Measurements from ENCODE around the gene TYW1B.
A peak's percentile ranks its signal among the peaks of the same experiment; 100 is the strongest.
"Not testable (repeated sequence)": the region's sequence is repeated elsewhere in the genome, so short reads cannot be mapped to it uniquely, and the experiment has no call there.

Gene TYW1B

GRCh38 chr7:72753781-72754180 is 74.2 kb downstream of the TYW1B start:
- DNase-seq = no peak

DNA sequence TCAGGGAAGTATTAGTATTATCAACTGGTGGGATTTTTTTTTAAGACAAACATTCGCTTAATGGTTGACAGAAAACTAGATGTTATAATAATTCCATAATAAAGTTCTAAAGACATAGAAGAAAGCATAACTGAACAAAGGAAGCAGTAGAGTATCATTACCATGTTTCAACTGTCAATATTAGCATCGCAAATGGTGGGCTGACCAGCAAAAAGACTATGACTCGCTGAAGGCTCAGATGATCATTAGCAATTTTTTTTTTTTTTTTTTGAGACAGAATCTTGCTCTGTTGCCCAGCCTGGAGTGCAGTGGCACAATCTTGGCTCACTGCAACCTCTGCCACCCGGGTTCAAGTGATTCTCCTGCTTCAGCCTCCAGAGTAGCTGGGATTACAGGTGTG is 74.8 kb downstream of the TYW1B start:
- DNase-seq = not testable (repeated sequence)

- no peak for DNase-seq
Measured at GRCh38 chr7:72751978-72752377, 76.0 kb downstream of the TYW1B start.

DNA sequence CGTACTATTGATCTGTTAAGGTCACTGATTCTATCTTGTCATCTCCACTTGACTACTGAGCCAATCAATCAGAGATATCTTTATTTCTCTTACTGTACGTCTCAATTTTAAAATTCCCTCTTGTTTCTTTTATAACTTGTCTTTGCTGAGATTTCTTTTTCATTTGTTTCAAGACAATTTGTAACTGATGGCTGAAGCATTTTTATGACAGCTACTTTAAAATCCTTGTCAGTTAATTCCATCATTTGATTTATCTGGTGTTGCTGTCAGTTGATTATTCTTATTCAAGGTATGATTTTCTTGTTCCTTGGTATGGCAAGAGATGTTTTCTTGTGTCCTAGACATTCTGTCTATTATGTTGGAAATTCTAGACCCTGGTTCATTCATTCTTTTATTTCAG is 76.6 kb downstream of the TYW1B start:
- no peak for DNase-seq

GRCh38 chr7:72748649-72749048 is 79.4 kb downstream of the TYW1B start:
- peak; percentile 12 for DNase-seq

- DNase-seq = peak; percentile 61
Measured at GRCh38 chr7:72744244-72744926, 83.6 kb downstream of the TYW1B start.

- not testable (repeated sequence) for DNase-seq
Measured at GRCh38 chr7:72743801-72744200, 84.2 kb downstream of the TYW1B start.

- not testable (repeated sequence) for DNase-seq
Measured at GRCh38 chr7:72739716-72740115, 88.3 kb downstream of the TYW1B start.

DNA sequence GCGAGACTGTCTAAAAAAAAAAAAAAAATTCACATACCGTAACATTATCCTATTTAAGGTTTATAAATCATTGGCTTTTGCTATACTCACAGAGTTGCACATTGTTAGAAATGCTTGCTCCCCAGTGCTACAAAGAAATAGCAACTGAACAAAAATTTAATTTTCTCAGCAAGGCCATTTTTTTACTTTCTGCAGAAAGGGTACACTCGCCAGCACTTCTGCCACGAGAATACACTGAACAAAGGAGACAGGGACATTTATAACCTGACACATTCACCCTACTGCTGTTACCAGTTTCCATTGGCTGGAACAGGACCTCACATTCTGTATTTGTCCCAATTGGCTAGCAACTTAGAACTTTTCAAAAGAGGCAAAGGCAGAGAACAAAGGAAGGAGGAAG is 92.1 kb downstream of the TYW1B start:
- DNase-seq = not testable (repeated sequence)

DNA sequence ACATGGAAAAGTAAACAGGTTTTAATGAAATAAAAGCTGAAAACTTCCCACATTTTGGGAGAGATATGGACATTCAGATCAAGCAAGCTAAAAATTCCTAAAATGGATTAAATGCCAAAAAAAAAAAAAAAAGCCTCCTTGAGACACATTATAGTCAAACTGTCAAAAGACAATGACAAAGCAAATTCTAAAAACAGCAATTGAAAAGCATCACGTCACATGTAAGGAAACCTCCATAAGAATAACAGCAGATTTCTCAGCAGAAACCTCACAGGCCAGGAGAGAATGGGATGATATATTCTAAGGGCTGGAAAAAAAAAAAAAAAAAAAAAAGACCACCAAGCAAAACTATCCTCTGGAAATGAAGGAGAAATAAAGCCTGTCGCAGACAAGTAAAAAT is 97.2 kb downstream of the TYW1B start:
- DNase-seq = not testable (repeated sequence)

GRCh38 chr7:72730384-72730783 is 97.6 kb downstream of the TYW1B start:
- DNase-seq = not testable (repeated sequence)

GRCh38 chr7:72729130-72729529 is 98.9 kb downstream of the TYW1B start:
- DNase-seq = not testable (repeated sequence)

- DNase-seq = not testable (repeated sequence)
Measured at GRCh38 chr7:72722694-72723093, 105.3 kb downstream of the TYW1B start.

GRCh38 chr7:72720890-72721289 is 107.1 kb downstream of the TYW1B start:
- not testable (repeated sequence) for DNase-seq

- DNase-seq = peak; percentile 50
Measured at GRCh38 chr7:72717252-72717774, 110.7 kb downstream of the TYW1B start.

DNA sequence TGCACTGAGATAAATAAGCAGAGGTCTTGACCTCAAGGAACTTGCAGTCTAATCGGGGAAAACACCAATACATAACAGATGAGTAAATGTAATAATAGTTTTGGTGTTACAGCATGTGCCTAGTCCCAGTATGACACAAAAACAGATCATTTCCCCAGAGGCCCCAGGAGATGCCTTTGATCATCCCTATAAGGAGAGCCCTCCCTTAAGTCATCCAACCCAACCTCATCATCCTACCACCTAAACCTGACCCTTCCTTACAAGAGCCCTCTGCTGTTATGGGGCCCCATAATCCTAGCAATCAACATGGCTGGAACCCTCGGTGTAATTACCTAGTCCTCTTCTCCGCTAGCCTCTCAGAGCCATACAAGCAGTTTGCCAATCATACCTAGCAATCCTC is 116.1 kb downstream of the TYW1B start:
- not testable (repeated sequence) for DNase-seq

DNA sequence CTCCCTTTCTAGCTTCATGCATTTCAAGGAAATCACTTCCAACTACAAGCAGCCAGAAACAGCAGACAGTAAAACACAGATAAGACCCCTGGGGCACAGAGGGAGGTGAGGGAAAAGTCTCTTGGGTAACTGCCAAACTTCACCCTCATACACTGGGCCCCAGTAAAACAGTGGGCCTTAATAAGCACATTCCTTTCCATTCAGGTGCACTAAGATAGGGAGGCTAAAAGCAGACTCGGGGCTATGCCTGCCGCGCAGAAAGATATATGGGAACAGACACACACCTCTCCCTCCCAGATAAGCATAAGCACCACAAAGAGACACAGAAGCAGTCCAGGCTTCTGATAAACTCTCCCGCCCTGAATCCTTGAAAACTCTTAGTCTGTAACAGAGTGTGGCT is 117.0 kb downstream of the TYW1B start:
- no peak for DNase-seq

DNA sequence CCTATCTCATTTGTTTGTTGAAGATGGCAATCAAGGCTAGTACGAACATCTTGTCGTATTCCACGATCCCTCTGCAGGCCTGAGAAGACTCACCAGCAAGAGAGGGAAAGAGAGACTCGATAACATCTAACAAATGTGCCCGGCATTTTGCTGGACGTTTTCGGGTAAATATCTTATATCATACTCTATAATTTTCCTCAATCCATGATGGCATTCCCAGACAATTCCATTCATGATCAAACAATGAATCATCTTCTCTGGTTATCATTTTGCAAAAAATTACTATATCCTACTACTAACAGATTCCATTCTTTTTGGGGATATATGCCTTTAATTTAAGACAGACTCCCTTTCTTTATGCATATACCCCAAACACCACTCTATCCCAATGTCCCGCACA is 118.1 kb downstream of the TYW1B start:
- DNase-seq = peak; percentile 62

- peak; percentile 27 for DNase-seq
Measured at GRCh38 chr7:72708371-72709050, 119.5 kb downstream of the TYW1B start.

GRCh38 chr7:72706521-72706920 is 121.5 kb downstream of the TYW1B start:
- DNase-seq = peak; percentile 14

- DNase-seq = not testable (repeated sequence)
Measured at GRCh38 chr7:72705693-72706092, 122.3 kb downstream of the TYW1B start.

DNA sequence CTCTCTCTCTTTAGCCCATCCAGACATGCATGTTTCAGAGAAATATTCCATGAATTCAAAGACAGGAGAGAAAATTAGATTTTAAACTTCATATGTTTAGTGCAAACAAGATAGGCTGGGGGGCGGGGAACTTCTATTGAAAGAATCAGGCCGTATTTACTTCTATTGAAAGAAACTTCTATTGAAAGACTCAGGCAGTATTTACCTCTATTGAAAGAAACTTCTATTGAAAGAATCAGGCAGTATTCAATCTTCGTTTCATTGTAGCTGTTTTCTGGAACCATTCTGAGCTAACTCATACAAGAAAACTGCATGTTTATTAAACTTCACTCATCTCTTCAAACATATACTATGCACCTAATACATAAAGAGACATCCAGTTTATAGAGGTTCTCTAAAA is 123.1 kb downstream of the TYW1B start:
- DNase-seq = no peak

GRCh38 chr7:72700548-72700947 is 127.5 kb downstream of the TYW1B start:
- DNase-seq = not testable (repeated sequence)

DNA sequence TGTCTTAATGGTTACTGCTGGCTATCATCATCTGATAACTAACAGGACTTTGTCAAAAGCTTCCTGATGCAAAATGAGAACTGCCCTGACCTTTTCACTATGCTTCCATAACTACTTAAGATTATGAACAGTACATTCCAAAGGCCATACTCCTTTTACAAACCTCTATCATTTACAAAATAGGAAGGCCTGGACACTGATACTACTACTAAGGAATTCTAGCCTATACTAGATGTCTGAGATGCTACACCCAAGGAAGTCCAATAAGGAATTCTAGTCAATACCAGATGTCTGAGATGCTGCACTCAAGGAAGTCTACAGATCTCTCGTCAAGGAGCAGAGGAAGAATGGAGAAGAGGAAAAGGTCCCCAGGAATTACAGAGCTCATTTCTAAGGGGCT is 130.9 kb downstream of the TYW1B start:
- DNase-seq = peak; percentile 18

Data from fibroblast of skin of right biceps (primary cell).